ENCODE measurements around the gene BRI3BP.
"Not testable (repeated sequence)": the region's sequence is repeated elsewhere in the genome, so short reads cannot be mapped to it uniquely, and the experiment has no call there.

Gene BRI3BP

GRCh38 chr12:125056306-125056705 is 62.9 kb downstream of the BRI3BP start:
- no peak overlapping the region for H3K4me3 ChIP-seq (ENCODE audit: low read depth, low read length)
- no peak for TF ChIP-seq CTCF (IDR thresholded peaks at IDR 0.05; ENCODE audit: low read depth, low read length)

- TF ChIP-seq CTCF (IDR thresholded peaks at IDR 0.05; ENCODE audit: low read depth, low read length) = no peak
- no peak overlapping the region for H3K4me3 ChIP-seq (ENCODE audit: low read depth, low read length)
Measured at GRCh38 chr12:125057708-125058107, 64.3 kb downstream of the BRI3BP start.

GRCh38 chr12:125061229-125061628 is 67.8 kb downstream of the BRI3BP start:
- H3K4me3 ChIP-seq (ENCODE audit: low read depth, low read length) = no peak overlapping the region
- no peak for TF ChIP-seq CTCF (IDR thresholded peaks at IDR 0.05; ENCODE audit: low read depth, low read length)

- H3K4me3 ChIP-seq (ENCODE audit: low read depth, low read length) = not testable (repeated sequence)
Measured at GRCh38 chr12:125063522-125063921, 70.1 kb downstream of the BRI3BP start.

- H3K4me3 ChIP-seq (ENCODE audit: low read depth, low read length) = peak overlapping the region; percentile 79
- no peak for TF ChIP-seq CTCF (IDR thresholded peaks at IDR 0.05; ENCODE audit: low read depth, low read length)
Measured at GRCh38 chr12:125064492-125064891, 71.0 kb downstream of the BRI3BP start.

- TF ChIP-seq CTCF (IDR thresholded peaks at IDR 0.05; ENCODE audit: low read depth, low read length) = no peak
- peak within 1 kb of the TSS; percentile 79 for H3K4me3 ChIP-seq (ENCODE audit: low read depth, low read length)
Measured at GRCh38 chr12:125065021-125065918, 71.8 kb downstream of the BRI3BP start, which contains the start of gene AACS. Gene AACS (plus strand): TSS chr12:125065435. CDS start chr12:125065585, 150 bp downstream.

GRCh38 chr12:125065919-125066570 is 72.6 kb downstream of the BRI3BP start:
- TF ChIP-seq CTCF (IDR thresholded peaks at IDR 0.05; ENCODE audit: low read depth, low read length) = no peak
- peak overlapping the region; percentile 79 for H3K4me3 ChIP-seq (ENCODE audit: low read depth, low read length)

All from WI38 (cell line).